ENCODE results near the gene ST8SIA1.

GRCh38 chr12:22310275-22310674 lies 24.2 kb downstream of the ST8SIA1 start:
- TF ChIP-seq CTCF (IDR thresholded peaks at IDR 0.05; ENCODE audit: low read depth, low read length, poor library complexity, severe bottlenecking), result no peak
- no peak for TF ChIP-seq EZH2phosphoT487 (IDR thresholded peaks at IDR 0.05; ENCODE audit: borderline replicate concordance, low read length)
